22Rv1 (cell line): ENCODE data around the gene CDK3.

ENCODE experiments used
- H3K27ac ChIP-seq: fragments of 450-650 bp; 2 replicates; pipeline ENCODE4 v1.5.1; 2017
- ZFX ChIP-seq: fragments of 450-650 bp; IDR thresholded peaks from 2 replicates; pipeline ENCODE4 v1.6.1; 2017; ENCODE audit warnings: antibody characterized with exemption, borderline replicate concordance
- TF ChIP-seq, protein P1 (sequence below): fragments of 450-650 bp; IDR thresholded peaks from 2 replicates; pipeline ENCODE4 v1.5.1; 2017; ENCODE audit warnings: mild to moderate bottlenecking

The CDK3 gene

DNA sequence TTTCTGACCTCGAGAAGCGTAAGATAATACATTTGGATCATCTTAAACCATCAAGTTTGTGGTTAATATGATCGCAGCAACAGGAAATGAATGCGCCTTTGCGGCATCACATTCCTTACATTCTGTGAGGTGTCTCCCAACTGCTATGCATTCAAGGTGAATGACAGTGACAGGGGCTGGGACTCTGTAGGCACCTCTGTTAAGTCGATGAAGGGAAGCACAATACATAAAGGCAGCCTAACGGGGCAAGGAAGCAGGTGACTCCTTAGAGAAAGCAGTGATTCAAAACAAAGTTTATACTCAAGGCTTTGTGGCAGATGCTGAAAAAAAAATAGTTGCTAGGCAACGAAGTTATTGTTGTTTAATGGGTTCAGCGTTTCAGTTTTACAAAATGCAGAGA is 48.1 kb downstream of the CDK3 start:
- H3K27ac ChIP-seq: no peak overlapping the region
- TF ChIP-seq, protein P1, sequence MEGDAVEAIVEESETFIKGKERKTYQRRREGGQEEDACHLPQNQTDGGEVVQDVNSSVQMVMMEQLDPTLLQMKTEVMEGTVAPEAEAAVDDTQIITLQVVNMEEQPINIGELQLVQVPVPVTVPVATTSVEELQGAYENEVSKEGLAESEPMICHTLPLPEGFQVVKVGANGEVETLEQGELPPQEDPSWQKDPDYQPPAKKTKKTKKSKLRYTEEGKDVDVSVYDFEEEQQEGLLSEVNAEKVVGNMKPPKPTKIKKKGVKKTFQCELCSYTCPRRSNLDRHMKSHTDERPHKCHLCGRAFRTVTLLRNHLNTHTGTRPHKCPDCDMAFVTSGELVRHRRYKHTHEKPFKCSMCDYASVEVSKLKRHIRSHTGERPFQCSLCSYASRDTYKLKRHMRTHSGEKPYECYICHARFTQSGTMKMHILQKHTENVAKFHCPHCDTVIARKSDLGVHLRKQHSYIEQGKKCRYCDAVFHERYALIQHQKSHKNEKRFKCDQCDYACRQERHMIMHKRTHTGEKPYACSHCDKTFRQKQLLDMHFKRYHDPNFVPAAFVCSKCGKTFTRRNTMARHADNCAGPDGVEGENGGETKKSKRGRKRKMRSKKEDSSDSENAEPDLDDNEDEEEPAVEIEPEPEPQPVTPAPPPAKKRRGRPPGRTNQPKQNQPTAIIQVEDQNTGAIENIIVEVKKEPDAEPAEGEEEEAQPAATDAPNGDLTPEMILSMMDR: no peak
- TF ChIP-seq ZFX: no peak

DNA sequence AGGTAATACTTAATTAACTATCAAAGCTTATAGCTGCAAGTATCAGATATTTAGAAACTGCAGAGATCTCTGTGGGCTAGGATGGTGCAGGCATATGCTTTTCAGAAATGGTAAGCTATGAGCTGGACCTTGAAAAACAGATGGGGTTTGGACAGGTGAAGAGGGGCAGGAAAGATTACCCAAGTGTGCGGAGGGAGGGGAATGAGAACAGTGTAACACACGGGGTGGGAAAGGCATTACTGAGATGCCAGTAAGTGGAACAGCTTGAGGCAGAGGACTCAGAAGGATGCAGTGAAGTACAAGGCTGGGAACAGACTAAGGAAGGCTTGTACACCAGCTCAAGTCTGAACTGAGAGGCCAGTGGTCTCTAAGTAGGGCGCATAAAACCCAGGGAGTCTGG is 48.6 kb downstream of the CDK3 start:
- TF ChIP-seq ZFX: no peak
- TF ChIP-seq, protein P1: no peak
- H3K27ac ChIP-seq: no peak overlapping the region

DNA sequence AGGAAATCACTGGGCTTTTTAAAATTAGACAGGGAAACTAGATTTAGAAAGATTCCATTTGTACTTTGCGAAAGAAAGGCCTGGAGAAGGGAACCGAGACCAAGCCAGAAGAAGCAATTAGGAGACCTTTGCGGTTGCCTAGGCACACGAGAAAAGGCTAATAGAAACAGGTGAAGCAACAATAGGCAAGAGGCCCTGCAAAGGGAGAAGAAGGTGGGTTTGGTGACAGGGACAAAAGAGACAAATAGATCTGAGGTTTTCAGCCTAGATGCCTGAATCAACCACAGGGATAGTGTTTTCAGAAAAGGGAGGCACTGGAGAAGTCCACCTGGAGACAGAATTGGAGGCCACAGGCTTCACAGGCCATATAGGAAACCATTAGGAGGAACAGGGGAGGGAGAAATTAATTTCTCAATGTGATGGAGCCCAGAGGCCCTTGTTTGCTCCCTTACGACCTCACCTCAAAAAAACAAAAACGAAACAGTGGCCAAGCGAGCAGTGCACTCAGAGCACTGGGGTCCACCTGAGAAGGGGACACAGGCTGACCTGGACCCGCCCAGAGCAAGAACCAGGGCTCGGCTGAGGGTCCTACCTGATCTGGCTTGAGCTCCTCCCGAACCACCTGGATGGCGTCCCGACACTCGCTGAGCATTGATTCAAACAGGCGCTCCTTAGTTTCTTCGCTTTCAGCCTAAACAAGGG is 49.3 kb downstream of the CDK3 start:
- no peak overlapping the region for H3K27ac ChIP-seq
- TF ChIP-seq ZFX: no peak
- TF ChIP-seq, protein P1: no peak

DNA sequence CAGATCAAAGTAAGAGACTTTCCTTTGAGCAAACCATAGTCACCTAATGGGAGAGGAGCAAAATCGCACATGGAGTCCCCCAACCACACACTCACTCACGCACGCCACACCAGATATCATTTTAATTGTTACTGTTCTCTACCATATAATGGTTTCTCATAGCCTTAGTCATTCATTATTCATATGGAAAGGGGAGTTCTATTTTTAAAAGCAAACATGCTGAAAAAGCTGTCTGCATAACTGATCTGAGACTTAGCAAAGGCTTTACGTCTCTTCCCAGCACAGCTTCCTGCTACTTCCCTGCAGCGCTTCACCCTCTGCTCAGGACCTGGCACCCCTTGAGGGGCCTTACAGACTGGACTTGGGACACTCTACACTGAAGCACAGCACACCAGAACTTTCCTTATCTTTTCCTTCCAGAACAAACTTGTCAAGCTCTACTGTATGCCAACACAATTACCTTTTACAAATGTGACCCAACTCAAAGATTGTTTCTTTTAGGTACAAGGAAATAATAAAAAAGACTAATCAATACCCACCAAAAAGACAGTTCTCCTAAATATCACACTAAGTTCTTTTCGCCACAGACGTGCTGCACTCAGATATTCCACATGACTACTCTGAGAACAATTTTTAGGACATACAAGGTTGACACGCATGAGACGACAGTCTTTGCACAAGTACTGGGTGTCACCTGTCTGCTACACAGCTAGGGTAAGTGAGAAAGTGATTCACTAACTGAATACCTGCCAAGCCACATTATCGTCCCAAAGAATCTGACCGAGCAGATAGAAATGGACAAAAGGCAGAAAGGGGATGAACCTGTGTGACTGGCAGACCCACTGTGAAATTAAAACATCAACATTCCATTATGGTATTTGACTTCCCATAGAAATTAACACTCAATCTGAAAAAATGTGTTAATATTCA is 50.1 kb downstream of the CDK3 start:
- TF ChIP-seq ZFX: no peak
- TF ChIP-seq, protein P1: no peak
- H3K27ac ChIP-seq: no peak overlapping the region

DNA sequence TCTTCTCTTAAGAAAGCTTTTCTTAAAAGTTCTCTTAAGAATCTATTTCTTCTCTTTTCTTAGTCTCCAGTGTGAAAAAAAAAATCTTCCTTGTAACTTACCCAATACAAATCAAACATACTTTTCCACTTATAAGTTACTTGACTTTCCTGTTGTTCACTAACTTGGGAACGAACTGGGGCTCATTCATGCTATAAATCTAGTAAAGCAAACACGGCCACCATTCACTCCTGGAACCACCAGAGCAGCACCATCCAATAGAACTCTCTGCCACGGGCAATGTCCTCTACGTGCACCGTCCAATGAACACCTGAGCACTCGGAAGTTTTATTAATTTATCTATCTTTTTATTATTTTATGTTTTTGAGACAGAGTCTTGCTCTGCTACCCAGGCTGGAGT is 50.9 kb downstream of the CDK3 start:
- TF ChIP-seq, protein P1: no peak
- no peak for TF ChIP-seq ZFX
- no peak overlapping the region for H3K27ac ChIP-seq

DNA sequence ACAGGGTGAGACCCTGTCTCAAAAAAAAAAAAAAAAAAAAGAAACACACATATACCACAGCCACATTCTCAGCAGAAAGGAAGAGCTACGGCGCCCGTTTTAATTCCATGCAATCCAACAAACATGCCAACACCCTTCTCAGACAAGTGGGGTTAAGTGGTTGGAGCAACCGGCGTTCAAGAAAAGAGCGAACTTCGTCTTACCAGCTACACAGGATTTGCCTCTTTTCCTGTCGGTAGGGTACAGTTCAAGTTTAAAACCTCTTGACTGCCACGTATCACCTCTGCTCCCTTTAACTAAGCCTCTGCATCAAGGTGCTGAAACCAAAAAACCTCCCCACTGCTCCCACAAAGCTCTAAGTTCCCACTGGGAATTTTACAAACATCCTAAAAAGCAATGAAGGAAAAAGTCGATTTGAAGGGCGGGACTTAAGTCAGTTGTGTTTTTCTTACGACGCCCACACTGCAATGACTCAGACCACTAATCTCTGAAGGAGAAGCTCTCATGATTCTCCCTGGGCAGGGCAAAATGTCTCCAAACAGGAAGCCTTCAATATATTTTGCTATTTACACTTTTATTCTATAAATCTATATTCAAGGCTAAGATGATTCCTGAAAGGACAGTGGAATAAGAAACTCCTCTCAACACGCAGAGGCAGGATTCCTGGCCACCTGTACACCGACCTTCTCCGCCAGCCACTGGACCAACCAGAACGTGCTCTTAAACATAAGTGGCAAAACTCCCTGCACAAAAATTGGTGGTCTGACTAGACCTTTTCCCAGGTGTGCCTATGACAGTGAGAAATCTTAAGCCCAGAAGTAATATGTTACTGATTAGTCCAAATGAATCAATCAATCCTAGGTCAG is 52.8 kb downstream of the CDK3 start:
- no peak overlapping the region for H3K27ac ChIP-seq
- no peak for TF ChIP-seq ZFX
- TF ChIP-seq, protein P1: no peak
